Measurements from ENCODE around the gene MAP3K7CL. TPM values are rescaled to one million over a fixed set of nuclear protein-coding genes. Genes with fewer than 3 reads are reported as not detected.
"Not testable (repeated sequence)": the region's sequence is repeated elsewhere in the genome, so short reads cannot be mapped to it uniquely, and the experiment has no call there.

The MAP3K7CL gene
- total RNA-seq, 1 experiment from 2014 or later: 0.15 TPM

DNA sequence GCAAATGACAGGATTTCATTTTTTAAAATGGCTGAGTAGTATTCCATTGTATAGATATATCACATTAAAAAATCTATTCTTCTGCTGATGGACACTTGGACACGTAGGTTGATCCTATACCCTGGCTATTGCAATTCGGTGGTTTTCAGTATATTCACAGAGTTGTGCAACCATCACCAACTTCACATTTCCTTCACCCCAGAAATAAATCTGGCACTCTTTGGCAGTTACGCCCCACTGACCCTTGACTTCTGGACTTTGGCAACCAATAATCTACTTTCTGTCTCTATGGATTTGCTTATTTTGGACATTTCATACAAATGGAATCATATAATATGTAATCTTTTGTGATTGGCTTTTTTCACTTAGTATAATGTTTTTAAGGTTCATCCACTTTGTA lies 35.9 kb downstream of the MAP3K7CL start:
- Mint-ChIP-seq H3K9me3 (no peaks in the 10 kb centered on the region), H3K27ac (no peak overlapping the region), H3K4me3 (no peak overlapping the region), H3K4me1 (no peaks in the 10 kb centered on the region), H3K36me3 (no peaks in the 10 kb centered on the region), H3K27me3 (ENCODE audit: low read depth) (no peaks in the 10 kb centered on the region)
- POLR2A ChIA-PET: interaction anchor here (0.6 kb wide), 1 partner anchor 173 kb away, joined by 4 read pairs; no protein-coding TSS in a partner anchor
- CTCF ChIA-PET: no interaction called here
- ATAC-seq (no peak), DNase-seq (ENCODE audit: low spot score) (no peak)
- TF ChIP-seq ETV6 (CRISPR knock-in tag; IDR thresholded peaks at IDR 0.05) (no peak), ZNF317 (CRISPR knock-in tag; IDR thresholded peaks at IDR 0.05; ENCODE audit: borderline replicate concordance, low read depth) (no peak), NFATC4 (CRISPR knock-in tag; IDR thresholded peaks at IDR 0.05) (no peak), SMAD3 (CRISPR knock-in tag; IDR thresholded peaks at IDR 0.05; ENCODE audit: borderline replicate concordance) (no peak)

DNA sequence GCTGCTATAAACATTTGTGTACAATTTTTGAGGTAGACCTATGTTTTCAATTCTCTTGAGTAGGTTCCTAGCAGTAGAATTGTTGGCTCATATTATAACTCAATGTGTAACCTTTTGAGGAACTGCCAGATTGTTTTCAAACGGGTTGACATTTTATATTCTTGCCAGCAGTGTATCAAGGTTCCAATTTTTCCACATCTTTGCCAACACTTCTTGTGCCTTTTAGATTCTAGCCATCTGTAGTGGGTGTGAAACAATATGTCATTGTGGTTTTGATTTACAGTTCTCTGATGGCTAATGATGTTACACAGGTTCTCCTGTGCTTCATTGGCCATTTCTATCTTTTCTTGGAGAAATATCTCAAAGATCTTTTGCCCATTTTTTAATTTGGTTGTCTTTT lies 36.4 kb downstream of the MAP3K7CL start:
- Mint-ChIP-seq H3K9me3 (no peaks in the 10 kb centered on the region), H3K27ac (no peak overlapping the region), H3K4me3 (no peak overlapping the region), H3K36me3 (no peaks in the 10 kb centered on the region), H3K4me1 (no peaks in the 10 kb centered on the region), H3K27me3 (ENCODE audit: low read depth) (no peaks in the 10 kb centered on the region)
- ATAC-seq (no peak), DNase-seq (ENCODE audit: low spot score) (no peak)
- POLR2A ChIA-PET: no interaction called here
- TF ChIP-seq ATF1 (CRISPR knock-in tag; IDR thresholded peaks at IDR 0.05) (no peak), OVOL2 (CRISPR knock-in tag; IDR thresholded peaks at IDR 0.05; ENCODE audit: borderline replicate concordance) (no peak), JAZF1 (CRISPR knock-in tag; IDR thresholded peaks at IDR 0.05) (no peak), SMAD4 (CRISPR knock-in tag; IDR thresholded peaks at IDR 0.05) (no peak), NFYB (CRISPR knock-in tag; conservative IDR thresholded peaks at IDR 0.05; ENCODE audit: low read depth) (no peak), FOXK1 (CRISPR knock-in tag; IDR thresholded peaks at IDR 0.05) (no peak)
- TF ChIP-seq, protein P1, sequence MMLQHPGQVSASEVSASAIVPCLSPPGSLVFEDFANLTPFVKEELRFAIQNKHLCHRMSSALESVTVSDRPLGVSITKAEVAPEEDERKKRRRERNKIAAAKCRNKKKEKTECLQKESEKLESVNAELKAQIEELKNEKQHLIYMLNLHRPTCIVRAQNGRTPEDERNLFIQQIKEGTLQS (CRISPR knock-in tag; conservative IDR thresholded peaks at IDR 0.05): no peak
- TF ChIP-seq, protein P2, sequence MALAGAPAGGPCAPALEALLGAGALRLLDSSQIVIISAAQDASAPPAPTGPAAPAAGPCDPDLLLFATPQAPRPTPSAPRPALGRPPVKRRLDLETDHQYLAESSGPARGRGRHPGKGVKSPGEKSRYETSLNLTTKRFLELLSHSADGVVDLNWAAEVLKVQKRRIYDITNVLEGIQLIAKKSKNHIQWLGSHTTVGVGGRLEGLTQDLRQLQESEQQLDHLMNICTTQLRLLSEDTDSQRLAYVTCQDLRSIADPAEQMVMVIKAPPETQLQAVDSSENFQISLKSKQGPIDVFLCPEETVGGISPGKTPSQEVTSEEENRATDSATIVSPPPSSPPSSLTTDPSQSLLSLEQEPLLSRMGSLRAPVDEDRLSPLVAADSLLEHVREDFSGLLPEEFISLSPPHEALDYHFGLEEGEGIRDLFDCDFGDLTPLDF (CRISPR knock-in tag; IDR thresholded peaks at IDR 0.05): no peak
- TF ChIP-seq, protein P3, sequence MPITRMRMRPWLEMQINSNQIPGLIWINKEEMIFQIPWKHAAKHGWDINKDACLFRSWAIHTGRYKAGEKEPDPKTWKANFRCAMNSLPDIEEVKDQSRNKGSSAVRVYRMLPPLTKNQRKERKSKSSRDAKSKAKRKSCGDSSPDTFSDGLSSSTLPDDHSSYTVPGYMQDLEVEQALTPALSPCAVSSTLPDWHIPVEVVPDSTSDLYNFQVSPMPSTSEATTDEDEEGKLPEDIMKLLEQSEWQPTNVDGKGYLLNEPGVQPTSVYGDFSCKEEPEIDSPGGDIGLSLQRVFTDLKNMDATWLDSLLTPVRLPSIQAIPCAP (CRISPR knock-in tag; IDR thresholded peaks at IDR 0.05): no peak
- TF ChIP-seq, protein P4, sequence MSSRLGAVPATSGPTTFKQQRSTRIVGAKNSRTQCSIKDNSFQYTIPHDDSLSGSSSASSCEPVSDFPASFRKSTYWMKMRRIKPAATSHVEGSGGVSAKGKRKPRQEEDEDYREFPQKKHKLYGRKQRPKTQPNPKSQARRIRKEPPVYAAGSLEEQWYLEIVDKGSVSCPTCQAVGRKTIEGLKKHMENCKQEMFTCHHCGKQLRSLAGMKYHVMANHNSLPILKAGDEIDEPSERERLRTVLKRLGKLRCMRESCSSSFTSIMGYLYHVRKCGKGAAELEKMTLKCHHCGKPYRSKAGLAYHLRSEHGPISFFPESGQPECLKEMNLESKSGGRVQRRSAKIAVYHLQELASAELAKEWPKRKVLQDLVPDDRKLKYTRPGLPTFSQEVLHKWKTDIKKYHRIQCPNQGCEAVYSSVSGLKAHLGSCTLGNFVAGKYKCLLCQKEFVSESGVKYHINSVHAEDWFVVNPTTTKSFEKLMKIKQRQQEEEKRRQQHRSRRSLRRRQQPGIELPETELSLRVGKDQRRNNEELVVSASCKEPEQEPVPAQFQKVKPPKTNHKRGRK (CRISPR knock-in tag; IDR thresholded peaks at IDR 0.05; ENCODE audit: borderline replicate concordance): no peak
- TF ChIP-seq, protein P5, sequence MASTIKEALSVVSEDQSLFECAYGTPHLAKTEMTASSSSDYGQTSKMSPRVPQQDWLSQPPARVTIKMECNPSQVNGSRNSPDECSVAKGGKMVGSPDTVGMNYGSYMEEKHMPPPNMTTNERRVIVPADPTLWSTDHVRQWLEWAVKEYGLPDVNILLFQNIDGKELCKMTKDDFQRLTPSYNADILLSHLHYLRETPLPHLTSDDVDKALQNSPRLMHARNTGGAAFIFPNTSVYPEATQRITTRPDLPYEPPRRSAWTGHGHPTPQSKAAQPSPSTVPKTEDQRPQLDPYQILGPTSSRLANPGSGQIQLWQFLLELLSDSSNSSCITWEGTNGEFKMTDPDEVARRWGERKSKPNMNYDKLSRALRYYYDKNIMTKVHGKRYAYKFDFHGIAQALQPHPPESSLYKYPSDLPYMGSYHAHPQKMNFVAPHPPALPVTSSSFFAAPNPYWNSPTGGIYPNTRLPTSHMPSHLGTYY (CRISPR knock-in tag; IDR thresholded peaks at IDR 0.05): no peak
- TF ChIP-seq, protein P6, sequence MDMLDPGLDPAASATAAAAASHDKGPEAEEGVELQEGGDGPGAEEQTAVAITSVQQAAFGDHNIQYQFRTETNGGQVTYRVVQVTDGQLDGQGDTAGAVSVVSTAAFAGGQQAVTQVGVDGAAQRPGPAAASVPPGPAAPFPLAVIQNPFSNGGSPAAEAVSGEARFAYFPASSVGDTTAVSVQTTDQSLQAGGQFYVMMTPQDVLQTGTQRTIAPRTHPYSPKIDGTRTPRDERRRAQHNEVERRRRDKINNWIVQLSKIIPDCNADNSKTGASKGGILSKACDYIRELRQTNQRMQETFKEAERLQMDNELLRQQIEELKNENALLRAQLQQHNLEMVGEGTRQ (CRISPR knock-in tag; IDR thresholded peaks at IDR 0.05): no peak
- CTCF ChIA-PET: no interaction called here

DNA sequence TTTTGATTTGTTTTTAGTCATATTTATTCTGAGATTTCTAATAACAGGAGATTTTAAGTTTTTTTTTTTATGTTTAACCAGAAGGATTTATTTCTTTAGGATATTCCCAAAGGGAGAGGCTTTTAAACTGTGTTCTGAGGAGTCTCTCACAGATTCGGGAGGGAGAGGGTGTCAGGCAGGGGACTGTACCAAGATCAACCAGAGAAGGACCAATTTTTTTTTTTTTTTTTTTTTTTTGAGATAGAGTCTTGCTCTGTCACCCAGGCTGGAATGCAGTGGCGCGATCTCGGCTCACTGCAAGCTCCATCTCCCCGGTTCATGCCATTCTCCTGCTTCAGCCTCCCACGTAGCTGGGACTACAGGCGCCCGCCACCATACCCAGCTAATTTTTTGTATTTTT lies 37.0 kb downstream of the MAP3K7CL start:
- CTCF ChIA-PET: interaction anchor here (0.7 kb wide), 1 partner anchor 193 kb away, joined by 4 read pairs; no protein-coding TSS in a partner anchor
- ATAC-seq: not testable (repeated sequence)

More for the DNA sequence above, 37.0 kb downstream of the MAP3K7CL start:
- H3K9me3 Mint-ChIP-seq; H3K27me3 Mint-ChIP-seq (ENCODE audit: low read depth); H3K36me3 Mint-ChIP-seq; POLR2A ChIA-PET; H3K27ac Mint-ChIP-seq; H3K4me1 Mint-ChIP-seq; DNase-seq (ENCODE audit: low spot score); H3K4me3 Mint-ChIP-seq: not testable (repeated sequence)

Data from WTC11 (cell line).